Type B pancreatic cell (in vitro differentiated cells): ENCODE data around the gene DOLK. TPM values are rescaled to one million over a fixed set of nuclear protein-coding genes. Genes with fewer than 3 reads are reported as not detected.

Experiments used
- DNase-seq: peaks from one replicate; pipeline ENCODE4 v3.0.0; 2021; ENCODE audit warnings: mixed read lengths; ENCODE audit not compliant: unreplicated experiment; ENCODE audit errors: extremely low spot score
- H3K27ac Mint-ChIP-seq: 2 replicates; pipeline ENCODE4 v1.8.0; 2021; ENCODE audit warnings: mild to moderate bottlenecking, mixed read lengths
- H3K27me3 Mint-ChIP-seq: 2 replicates; pipeline ENCODE4 v1.8.0; 2021; ENCODE audit warnings: mixed read lengths
- H3K36me3 Mint-ChIP-seq: 2 replicates; pipeline ENCODE4 v1.8.0; 2021; ENCODE audit warnings: mixed read lengths
- H3K4me1 Mint-ChIP-seq: one replicate; pipeline ENCODE4 v1.8.0; 2021; ENCODE audit warnings: mixed read lengths; ENCODE audit not compliant: unreplicated experiment
- H3K4me3 Mint-ChIP-seq: 2 replicates; pipeline ENCODE4 v1.8.0; 2021; ENCODE audit warnings: mild to moderate bottlenecking, mixed read lengths
- H3K9me3 Mint-ChIP-seq: 2 replicates; pipeline ENCODE4 v1.8.0; 2021; ENCODE audit warnings: mixed read lengths
- CTCF ChIP-seq: fragments of 200-600 bp; sonication (generic); conservative IDR thresholded peaks from 2 replicates; pipeline ENCODE4 v1.5.0; 2021; ENCODE audit warnings: antibody characterized with exemption, mild to moderate bottlenecking
- long read RNA-seq: library from polyadenylated mRNA; unstranded; transcript quantifications from one replicate; pipeline ENCODE4 v2.0.0, GENCODE V29; 2020
- total RNA-seq: library from RNA; stranded (reverse); gene quantifications from 2 replicates; pipeline ENCODE4 v1.2.1, GENCODE V29; 2021; ENCODE audit warnings: low replicate concordance

DOLK gene
- total RNA-seq = 18.8 and 21.6 TPM in 2 replicates
- long read RNA-seq, transcript DOLK-201 (1 exons, 2,090 nt) = major isoform, 52 of 52 reads
- long read RNA-seq, partial matches to known transcripts = 0 of 52 reads
- long read RNA-seq, other reads (novel, unspliced or antisense) = 0 of 52 reads

- H3K4me1 Mint-ChIP-seq = peaks cover 18% of the 10 kb centered on the region
- no peak for TF ChIP-seq CTCF
Observed at GRCh38 chr9:128947527-128948301, at the start of gene DOLK, which contains the start of gene NUP188. TSS of gene DOLK (minus strand) at chr9:128947603. CDS start at chr9:128947303, 300 bp downstream. TSS of gene NUP188 (plus strand) at chr9:128947699. CDS start at chr9:128947720, 21 bp downstream.

GRCh38 chr9:128995791-128996190, 48.4 kb upstream of the DOLK start:
- Mint-ChIP-seq H3K36me3 (peaks cover 32% of the 10 kb centered on the region), H3K4me1 (no peaks in the 10 kb centered on the region), H3K27me3 (no peaks in the 10 kb centered on the region), H3K27ac (no peak overlapping the region), H3K4me3 (no peak overlapping the region), H3K9me3 (no peaks in the 10 kb centered on the region)
- no peak for TF ChIP-seq CTCF
- no peak for DNase-seq

More at GRCh38 chr9:128947527-128948301, at the start of gene DOLK, which contains the start of gene NUP188:
- Mint-ChIP-seq H3K27me3 (no peaks in the 10 kb centered on the region), H3K27ac (peak within 1 kb of the TSS; percentile 89), H3K36me3 (peaks cover 18% of the 10 kb centered on the region), H3K9me3 (no peaks in the 10 kb centered on the region), H3K4me3 (peak within 1 kb of the TSS; percentile 93)
- DNase-seq = peak; percentile 99

DNA sequence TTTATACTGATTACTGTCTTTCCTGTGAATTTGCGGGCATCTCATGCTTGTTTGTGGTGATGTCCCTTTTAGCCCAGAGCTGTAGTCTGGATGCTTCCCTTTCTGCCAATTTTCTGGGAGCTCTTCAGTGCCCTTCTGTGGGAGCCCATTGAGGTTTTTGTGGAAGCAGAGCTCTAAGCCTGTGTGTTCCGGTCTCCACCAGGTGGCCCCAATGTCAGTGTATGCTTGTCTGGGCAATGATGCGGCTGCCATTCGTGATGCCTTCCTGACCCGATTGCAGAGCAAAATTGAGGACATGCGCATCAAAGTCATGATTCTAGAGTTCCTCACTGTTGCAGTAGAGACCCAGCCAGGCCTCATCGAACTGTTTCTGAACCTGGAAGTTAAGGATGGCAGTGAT, 45.6 kb upstream of the DOLK start:
- TF ChIP-seq CTCF = peak; percentile 46
- Mint-ChIP-seq H3K36me3 (peaks cover 36% of the 10 kb centered on the region), H3K27me3 (no peaks in the 10 kb centered on the region), H3K27ac (no peak overlapping the region), H3K4me1 (no peaks in the 10 kb centered on the region), H3K9me3 (no peaks in the 10 kb centered on the region), H3K4me3 (no peak overlapping the region)
- DNase-seq = no peak

DNA sequence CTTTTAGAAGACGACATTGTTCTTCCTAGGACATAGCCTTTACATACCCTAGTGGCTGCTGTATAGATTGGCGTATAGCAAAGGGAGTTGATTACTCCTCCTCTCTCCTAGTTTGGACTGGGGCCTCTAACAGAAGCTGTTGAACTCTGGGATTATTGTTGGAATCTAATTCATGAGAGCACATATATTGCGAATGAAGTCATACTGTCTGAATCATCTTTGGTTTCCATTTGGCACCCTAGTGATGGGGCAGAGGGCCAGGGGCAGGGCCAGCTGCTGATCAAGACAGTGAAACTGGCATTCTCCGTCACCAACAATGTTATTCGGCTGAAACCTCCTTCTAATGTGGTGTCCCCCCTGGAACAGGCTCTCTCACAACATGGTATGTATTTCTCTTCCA, 40.4 kb upstream of the DOLK start:
- Mint-ChIP-seq H3K4me1 (no peaks in the 10 kb centered on the region), H3K36me3 (peaks cover 24% of the 10 kb centered on the region), H3K27ac (no peak overlapping the region), H3K4me3 (no peak overlapping the region), H3K9me3 (no peaks in the 10 kb centered on the region), H3K27me3 (no peaks in the 10 kb centered on the region)
- no peak for TF ChIP-seq CTCF
- DNase-seq = no peak

DNA sequence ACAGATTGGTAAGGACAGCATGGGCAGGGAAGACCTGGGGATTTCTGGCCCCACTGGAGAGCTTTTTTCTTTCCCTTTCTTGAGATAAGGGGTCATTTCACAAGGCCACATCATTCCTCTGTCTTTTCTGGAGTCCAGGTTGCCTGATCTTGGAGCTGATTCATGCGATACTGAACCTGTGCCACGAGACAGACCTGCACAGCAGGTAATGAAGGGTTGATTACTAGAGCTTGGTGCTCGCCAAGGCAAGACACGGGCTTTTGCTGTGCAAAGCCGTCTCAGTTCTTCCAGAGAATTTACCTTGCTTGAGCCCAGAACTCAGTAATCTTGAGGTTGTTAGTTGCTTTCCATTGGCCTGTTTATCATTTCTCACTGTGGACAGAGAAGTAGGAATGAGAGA, 39.3 kb upstream of the DOLK start:
- Mint-ChIP-seq H3K9me3 (no peaks in the 10 kb centered on the region), H3K4me1 (no peaks in the 10 kb centered on the region), H3K27ac (no peak overlapping the region), H3K36me3 (peaks cover 25% of the 10 kb centered on the region), H3K4me3 (no peak overlapping the region), H3K27me3 (no peaks in the 10 kb centered on the region)
- no peak for TF ChIP-seq CTCF
- no peak for DNase-seq
